ENCODE results near the gene PRND. TPM values are rescaled to one million over a fixed set of nuclear protein-coding genes. Genes with fewer than 3 reads are reported as not detected.

Gene PRND, protein sequence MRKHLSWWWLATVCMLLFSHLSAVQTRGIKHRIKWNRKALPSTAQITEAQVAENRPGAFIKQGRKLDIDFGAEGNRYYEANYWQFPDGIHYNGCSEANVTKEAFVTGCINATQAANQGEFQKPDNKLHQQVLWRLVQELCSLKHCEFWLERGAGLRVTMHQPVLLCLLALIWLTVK
- not detected in 2 replicates for total RNA-seq (2014; rRNA removed)
- Bru-seq, nascent RNA: not detected
- BruChase-seq, experiment 1, labeled RNA remaining after a 6-hour chase: percentile 54 among the genes with signal in this experiment
- percentile 29 among the genes with signal in this experiment for BruChase-seq, experiment 2, labeled RNA remaining after a 2-hour chase
- long read RNA-seq: 0 reads

DNA sequence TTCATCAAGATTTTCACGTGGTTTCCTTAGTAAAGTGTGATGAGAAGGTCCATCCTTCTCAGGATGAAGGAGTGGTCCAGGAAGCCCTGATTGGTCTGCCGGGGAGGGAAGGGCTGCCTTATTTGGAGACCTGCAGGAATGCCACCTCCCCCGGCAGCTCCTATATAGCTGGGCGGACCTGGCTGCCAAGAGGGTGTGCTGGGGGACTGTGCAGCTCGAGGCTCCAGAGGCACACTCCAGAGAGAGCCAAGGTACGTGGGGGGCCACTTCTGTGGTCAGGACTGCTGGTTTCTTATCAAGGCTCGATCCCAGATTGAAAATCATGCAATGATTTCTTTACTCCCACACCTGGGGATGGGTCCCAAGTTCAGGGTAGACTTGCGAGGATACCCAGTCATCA lies at the start of gene PRND:
Gene PRND, plus strand, starts transcription at position 191 of the 400 bp plus-strand sequence. CDS start 2,643 bp downstream, outside the sequence.
- POLR2A ChIA-PET (ENCODE audit: unreplicated experiment): no interaction called here
- CTCF ChIA-PET: interaction anchor here (0.6 to 2.7 kb wide), 4 partner anchors 108 to 278 kb away, joined by 3 to 17 read pairs (median 8); no protein-coding TSS in a partner anchor
- Histone ChIP-seq H3K9me3 (ENCODE audit: low read length) (no peaks in the 10 kb centered on the region), H3K9ac (ENCODE audit: low read length) (no peak within 1 kb of the TSS), H3K79me2 (ENCODE audit: low read length) (no peaks in the 10 kb centered on the region), H3K4me3 (ENCODE audit: low read length) (peak within 1 kb of the TSS; percentile 46; the same call in 1 of the 2 replicates), H4K20me1 (ENCODE audit: low read length) (no peaks in the 10 kb centered on the region), H3K4me1 (ENCODE audit: insufficient read depth, low read length) (no peaks in the 10 kb centered on the region), H3F3A (ENCODE audit: low read length, unreplicated experiment) (no peaks in the 10 kb centered on the region), H2AFZ (ENCODE audit: low read length) (peak within 1 kb of the TSS; percentile 69), H3K27ac (ENCODE audit: low read length) (no peak within 1 kb of the TSS), H3K36me3 (ENCODE audit: low read depth, low read length) (no peaks in the 10 kb centered on the region), H3K27me3 (ENCODE audit: low read length) (no peaks in the 10 kb centered on the region), H3K9me2 (replicated peaks; ENCODE audit: low read length) (no peaks in the 10 kb centered on the region), H3K4me2 (ENCODE audit: low read length) (peak within 1 kb of the TSS; percentile 73)
- no peak for ATAC-seq
- intact Hi-C loops (cut with micrococcal nuclease): no loop called here
- TF ChIP-seq, protein P1, sequence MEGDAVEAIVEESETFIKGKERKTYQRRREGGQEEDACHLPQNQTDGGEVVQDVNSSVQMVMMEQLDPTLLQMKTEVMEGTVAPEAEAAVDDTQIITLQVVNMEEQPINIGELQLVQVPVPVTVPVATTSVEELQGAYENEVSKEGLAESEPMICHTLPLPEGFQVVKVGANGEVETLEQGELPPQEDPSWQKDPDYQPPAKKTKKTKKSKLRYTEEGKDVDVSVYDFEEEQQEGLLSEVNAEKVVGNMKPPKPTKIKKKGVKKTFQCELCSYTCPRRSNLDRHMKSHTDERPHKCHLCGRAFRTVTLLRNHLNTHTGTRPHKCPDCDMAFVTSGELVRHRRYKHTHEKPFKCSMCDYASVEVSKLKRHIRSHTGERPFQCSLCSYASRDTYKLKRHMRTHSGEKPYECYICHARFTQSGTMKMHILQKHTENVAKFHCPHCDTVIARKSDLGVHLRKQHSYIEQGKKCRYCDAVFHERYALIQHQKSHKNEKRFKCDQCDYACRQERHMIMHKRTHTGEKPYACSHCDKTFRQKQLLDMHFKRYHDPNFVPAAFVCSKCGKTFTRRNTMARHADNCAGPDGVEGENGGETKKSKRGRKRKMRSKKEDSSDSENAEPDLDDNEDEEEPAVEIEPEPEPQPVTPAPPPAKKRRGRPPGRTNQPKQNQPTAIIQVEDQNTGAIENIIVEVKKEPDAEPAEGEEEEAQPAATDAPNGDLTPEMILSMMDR (conservative IDR thresholded peaks at IDR 0.05; ENCODE audit: low read depth, low read length): no peak
- TF ChIP-seq EZH2phosphoT487 (IDR thresholded peaks at IDR 0.05; ENCODE audit: borderline replicate concordance, low read length) (no peak), EZH2 (IDR thresholded peaks at IDR 0.05; ENCODE audit: low read length, unreplicated experiment) (no peak)
- no TSS peak for BruUV-seq (replicated peaks)
- no peak for DNase-seq

DNA sequence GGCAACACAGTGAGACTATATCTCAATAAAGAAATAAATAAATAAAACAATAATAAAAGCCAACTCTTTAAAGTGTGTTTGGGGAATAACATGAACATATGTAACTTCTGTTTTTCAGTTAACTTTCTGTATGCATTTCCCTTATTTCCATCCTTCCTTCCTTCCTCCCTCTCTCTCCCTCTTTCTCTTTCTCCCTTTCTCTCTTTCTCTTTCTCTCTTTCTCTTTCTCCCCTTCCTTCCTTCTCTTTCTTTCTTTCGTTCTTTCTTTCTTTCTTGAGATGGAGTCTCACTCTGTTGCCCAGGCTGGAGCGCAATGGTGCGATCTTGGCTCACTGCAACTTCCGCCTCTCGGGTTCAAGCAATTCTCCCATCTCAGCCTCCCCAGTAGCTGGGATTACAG lies 48.8 kb upstream of the PRND start:
- no peaks in the 10 kb centered on the region for H3K9me2 ChIP-seq (replicated peaks; ENCODE audit: low read length)
- no peaks in the 10 kb centered on the region for H4K20me1 ChIP-seq (ENCODE audit: low read length)
- no peaks in the 10 kb centered on the region for H3K27me3 ChIP-seq (ENCODE audit: low read length)
- POLR2A ChIA-PET (ENCODE audit: unreplicated experiment): no interaction called here
- CTCF ChIA-PET: no interaction called here
- no peak for TF ChIP-seq EZH2 (IDR thresholded peaks at IDR 0.05; ENCODE audit: low read length, unreplicated experiment)
- H3K9ac ChIP-seq (ENCODE audit: low read length): no peak overlapping the region
- H3K4me3 ChIP-seq (ENCODE audit: low read length): no peak overlapping the region
- H3K9me3 ChIP-seq (ENCODE audit: low read length): no peaks in the 10 kb centered on the region
- H2AFZ ChIP-seq (ENCODE audit: low read length): no peak overlapping the region
- no peaks in the 10 kb centered on the region for H3K79me2 ChIP-seq (ENCODE audit: low read length)
- no peaks in the 10 kb centered on the region for H3K36me3 ChIP-seq (ENCODE audit: low read depth, low read length)
- intact Hi-C loops (cut with micrococcal nuclease): no loop called here
- H3K27ac ChIP-seq (ENCODE audit: low read length): no peak overlapping the region
- no peak overlapping the region for H3K4me2 ChIP-seq (ENCODE audit: low read length)
- no peaks in the 10 kb centered on the region for H3F3A ChIP-seq (ENCODE audit: low read length, unreplicated experiment)
- H3K4me1 ChIP-seq (ENCODE audit: insufficient read depth, low read length): no peaks in the 10 kb centered on the region
- DNase-seq (no peak), ATAC-seq (no peak)
- no TSS peak for BruUV-seq (replicated peaks)

DNA sequence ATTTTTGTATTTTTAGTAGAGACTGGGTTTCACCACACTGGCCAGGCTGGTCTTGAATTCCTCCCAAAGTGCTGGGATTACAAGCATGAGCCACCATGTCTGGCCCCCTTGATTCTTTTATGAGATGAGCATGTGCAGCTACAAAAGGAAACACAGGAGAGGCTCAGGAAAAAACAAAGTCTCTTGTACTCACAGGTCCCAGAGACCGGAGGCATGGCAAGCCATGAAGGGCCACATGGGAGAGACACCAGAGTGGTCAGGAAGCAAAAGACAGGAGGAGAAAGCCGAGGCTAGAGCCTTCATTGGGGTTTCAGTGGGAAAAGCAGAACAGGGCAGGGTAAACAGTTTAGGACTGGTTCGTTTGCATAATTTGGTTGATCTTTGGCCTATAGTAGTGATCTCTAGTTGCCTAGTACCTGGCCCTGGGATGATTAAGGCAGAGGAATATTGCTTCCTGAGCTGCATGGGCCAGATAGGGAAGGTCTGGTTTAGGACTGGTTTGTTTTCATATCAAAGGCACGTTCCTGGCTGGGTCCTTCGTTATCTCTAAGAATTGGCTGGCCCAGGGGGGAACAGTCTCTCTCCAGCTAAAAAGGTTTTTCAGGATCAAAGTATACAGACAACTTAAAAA lies 48.2 kb upstream of the PRND start:
- Histone ChIP-seq H3K4me3 (ENCODE audit: low read length) (no peak overlapping the region), H3K36me3 (ENCODE audit: low read depth, low read length) (no peaks in the 10 kb centered on the region), H4K20me1 (ENCODE audit: low read length) (no peaks in the 10 kb centered on the region), H3K9me2 (replicated peaks; ENCODE audit: low read length) (no peaks in the 10 kb centered on the region), H3F3A (ENCODE audit: low read length, unreplicated experiment) (no peaks in the 10 kb centered on the region), H3K4me1 (ENCODE audit: insufficient read depth, low read length) (no peaks in the 10 kb centered on the region), H3K27me3 (ENCODE audit: low read length) (no peaks in the 10 kb centered on the region), H3K9ac (ENCODE audit: low read length) (no peak overlapping the region), H2AFZ (ENCODE audit: low read length) (peak overlapping the region; percentile 9; the same call in 1 of the 2 replicates), H3K27ac (ENCODE audit: low read length) (no peak overlapping the region), H3K79me2 (ENCODE audit: low read length) (no peaks in the 10 kb centered on the region), H3K4me2 (ENCODE audit: low read length) (no peak overlapping the region), H3K9me3 (ENCODE audit: low read length) (no peaks in the 10 kb centered on the region)
- POLR2A ChIA-PET (ENCODE audit: unreplicated experiment): no interaction called here
- intact Hi-C loops (cut with micrococcal nuclease): no loop called here
- no peak for DNase-seq
- ATAC-seq: no peak
- CTCF ChIA-PET: no interaction called here
- no TSS peak for BruUV-seq (replicated peaks)
- TF ChIP-seq, protein P1 (conservative IDR thresholded peaks at IDR 0.05; ENCODE audit: low read depth, low read length): no peak
- no peak for TF ChIP-seq EZH2phosphoT487 (IDR thresholded peaks at IDR 0.05; ENCODE audit: borderline replicate concordance, low read length)
- no peak for TF ChIP-seq EZH2 (IDR thresholded peaks at IDR 0.05; ENCODE audit: low read length, unreplicated experiment)

All from PC-3 (cell line).